HEK293T (cell line): ENCODE measurements around the gene TAF6.

ENCODE experiments used
- CTCF ChIA-PET: fragments of 350-600 bp; formaldehyde crosslinking; extraction: SDS; loops from one replicate; lab custom pipeline; 2021; ENCODE audit warnings: antibody characterized with exemption, inconsistent platforms; lab: Yijun Ruan, JAX
- POLR2A ChIA-PET: fragments of 350-600 bp; formaldehyde crosslinking; extraction: SDS; loops from one replicate; lab custom pipeline; 2020; ENCODE audit warnings: antibody characterized with exemption, inconsistent platforms; lab: Yijun Ruan, JAX
- DNase-seq: peaks from one replicate; pipeline ENCODE4 v3.0.0; 2012; ENCODE audit warnings: mixed read lengths; ENCODE audit errors: extremely low spot score
- ARNT ChIP-seq: fragments of 450-650 bp; IDR thresholded peaks from 2 replicates; pipeline ENCODE4 v1.6.1; 2017; ENCODE audit warnings: mild to moderate bottlenecking
- BHLHE40 ChIP-seq: fragments of 450-650 bp; IDR thresholded peaks from 2 replicates; pipeline ENCODE4 v1.6.1; 2016; ENCODE audit warnings: mild to moderate bottlenecking, moderate library complexity, borderline replicate concordance
- CTBP1 ChIP-seq: fragments of 450-650 bp; IDR thresholded peaks from 2 replicates; pipeline ENCODE4 v1.6.1; 2016; ENCODE audit warnings: borderline replicate concordance
- ELF4 ChIP-seq: fragments of 450-650 bp; IDR thresholded peaks from 2 replicates; pipeline ENCODE4 v1.6.1; 2017; ENCODE audit warnings: antibody characterized with exemption
- FOXA1 ChIP-seq: fragments of 450-650 bp; IDR thresholded peaks from 2 replicates; pipeline ENCODE4 v1.6.1; 2016; ENCODE audit warnings: mild to moderate bottlenecking
- FOXK2 ChIP-seq: fragments of 450-650 bp; IDR thresholded peaks from 2 replicates; pipeline ENCODE4 v1.6.1; 2016; ENCODE audit warnings: mild to moderate bottlenecking
- FOXM1 ChIP-seq: fragments of 450-650 bp; IDR thresholded peaks from 2 replicates; pipeline ENCODE4 v1.6.1; 2017; ENCODE audit warnings: mild to moderate bottlenecking, borderline replicate concordance
- HDGF ChIP-seq: fragments of 450-650 bp; IDR thresholded peaks from 2 replicates; pipeline ENCODE4 v1.6.1; 2017; ENCODE audit warnings: antibody characterized with exemption, borderline replicate concordance
- L3MBTL2 ChIP-seq: fragments of 450-650 bp; conservative IDR thresholded peaks from 2 replicates; pipeline ENCODE4 v1.6.1; 2016; ENCODE audit warnings: mild to moderate bottlenecking
- LEF1 ChIP-seq: fragments of 450-650 bp; IDR thresholded peaks from 2 replicates; pipeline ENCODE4 v1.6.1; 2017; ENCODE audit warnings: mild to moderate bottlenecking, borderline replicate concordance
- NFRKB ChIP-seq: fragments of 450-650 bp; IDR thresholded peaks from 2 replicates; pipeline ENCODE4 v1.6.1; 2016; ENCODE audit warnings: mild to moderate bottlenecking, moderate library complexity
- SP1 ChIP-seq: fragments of 450-650 bp; IDR thresholded peaks from 2 replicates; pipeline ENCODE4 v1.6.1; 2017
- SUZ12 ChIP-seq: fragments of 450-650 bp; IDR thresholded peaks from 2 replicates; pipeline ENCODE4 v1.6.1; 2016; ENCODE audit warnings: mild to moderate bottlenecking
- TARDBP ChIP-seq: fragments of 450-650 bp; IDR thresholded peaks from 2 replicates; pipeline ENCODE4 v1.6.1; 2016
- ZNF384 ChIP-seq: fragments of 450-650 bp; IDR thresholded peaks from 2 replicates; pipeline ENCODE4 v1.6.1; 2016
- TF ChIP-seq, protein P1 (sequence below): fragments of 450-650 bp; IDR thresholded peaks from 2 replicates; pipeline ENCODE4 v1.6.1; 2016

The TAF6 gene

DNA sequence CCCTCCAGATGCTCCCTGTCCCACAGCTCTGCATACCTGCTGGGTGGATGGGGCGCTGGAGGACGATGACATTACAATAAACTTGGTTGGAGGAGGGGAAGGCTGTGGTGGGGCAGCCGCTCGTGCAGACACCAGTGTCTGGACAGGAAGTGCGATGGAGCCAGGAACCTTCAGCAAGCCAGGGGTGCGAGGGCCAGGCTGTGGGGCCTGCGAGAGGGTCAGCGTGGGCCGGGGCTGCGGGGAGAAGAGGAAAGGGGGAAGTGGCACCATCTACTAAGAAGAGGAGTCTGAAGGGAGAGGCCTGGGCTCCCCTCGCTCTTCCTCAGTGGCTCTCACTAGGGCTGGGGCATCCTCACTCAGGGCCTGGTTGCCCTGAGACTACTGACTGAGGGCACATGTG is 11.3 kb downstream of the TAF6 start:
- CTCF ChIA-PET = no interaction called here
- POLR2A ChIA-PET = interaction anchor here (1.0 kb wide), 1 partner anchor 17 kb away, joined by 4 read pairs; no protein-coding TSS in a partner anchor

DNA sequence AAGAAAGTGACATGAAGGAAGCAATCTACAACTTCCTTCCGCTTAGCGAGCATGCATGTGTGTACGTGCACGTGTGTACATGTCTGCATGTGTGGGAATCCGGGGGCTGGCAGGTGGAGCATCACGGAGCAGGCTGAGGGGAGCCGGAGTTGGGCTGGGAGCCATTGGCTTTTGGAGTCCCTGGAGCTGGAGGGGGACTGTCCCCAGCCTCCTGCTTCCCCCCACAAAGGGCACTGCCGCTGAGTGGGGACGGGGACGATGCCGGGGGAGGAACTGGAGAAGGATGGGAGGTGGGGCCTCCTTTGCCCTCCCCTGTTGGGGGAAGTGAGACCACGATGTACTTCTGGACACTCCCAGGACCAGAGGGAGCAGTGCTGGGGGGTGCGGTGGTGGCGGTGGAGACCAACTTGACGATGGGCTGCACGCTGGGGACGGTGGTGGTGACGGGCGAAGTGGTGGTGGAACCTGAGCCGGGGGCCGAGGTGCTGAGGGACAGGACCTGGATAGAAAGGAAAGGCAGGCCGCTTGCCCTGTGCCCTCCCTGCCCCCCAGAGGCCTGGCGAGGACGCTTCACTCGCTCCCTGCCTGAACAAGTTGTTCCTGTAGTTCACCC is 11.9 kb downstream of the TAF6 start:
- ChIA-PET CTCF (no interaction called here), POLR2A (interaction anchor here (1.0 kb wide), 1 partner anchor 18 kb away, joined by 4 read pairs; no protein-coding TSS in a partner anchor)
- no peak for DNase-seq
- TF ChIP-seq FOXM1 = no peak
- no peak for TF ChIP-seq L3MBTL2
- no peak for TF ChIP-seq LEF1
- no peak for TF ChIP-seq BHLHE40
- TF ChIP-seq, protein P1, sequence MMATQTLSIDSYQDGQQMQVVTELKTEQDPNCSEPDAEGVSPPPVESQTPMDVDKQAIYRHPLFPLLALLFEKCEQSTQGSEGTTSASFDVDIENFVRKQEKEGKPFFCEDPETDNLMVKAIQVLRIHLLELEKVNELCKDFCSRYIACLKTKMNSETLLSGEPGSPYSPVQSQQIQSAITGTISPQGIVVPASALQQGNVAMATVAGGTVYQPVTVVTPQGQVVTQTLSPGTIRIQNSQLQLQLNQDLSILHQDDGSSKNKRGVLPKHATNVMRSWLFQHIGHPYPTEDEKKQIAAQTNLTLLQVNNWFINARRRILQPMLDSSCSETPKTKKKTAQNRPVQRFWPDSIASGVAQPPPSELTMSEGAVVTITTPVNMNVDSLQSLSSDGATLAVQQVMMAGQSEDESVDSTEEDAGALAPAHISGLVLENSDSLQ = no peak
- no peak for TF ChIP-seq CTBP1
- TF ChIP-seq NFRKB = no peak
- TF ChIP-seq SUZ12 = no peak

More for the DNA sequence above, 11.3 kb downstream of the TAF6 start:
- TF ChIP-seq LEF1 (no peak), L3MBTL2 (no peak), HDGF (no peak), SP1 (no peak), CTBP1 (no peak), SUZ12 (no peak), FOXM1 (no peak), TARDBP (no peak), BHLHE40 (no peak), ZNF384 (no peak), FOXK2 (no peak), NFRKB (no peak), FOXA1 (no peak), ARNT (no peak), ELF4 (no peak)
- TF ChIP-seq, protein P1 = no peak
- DNase-seq = no peak

DNA sequence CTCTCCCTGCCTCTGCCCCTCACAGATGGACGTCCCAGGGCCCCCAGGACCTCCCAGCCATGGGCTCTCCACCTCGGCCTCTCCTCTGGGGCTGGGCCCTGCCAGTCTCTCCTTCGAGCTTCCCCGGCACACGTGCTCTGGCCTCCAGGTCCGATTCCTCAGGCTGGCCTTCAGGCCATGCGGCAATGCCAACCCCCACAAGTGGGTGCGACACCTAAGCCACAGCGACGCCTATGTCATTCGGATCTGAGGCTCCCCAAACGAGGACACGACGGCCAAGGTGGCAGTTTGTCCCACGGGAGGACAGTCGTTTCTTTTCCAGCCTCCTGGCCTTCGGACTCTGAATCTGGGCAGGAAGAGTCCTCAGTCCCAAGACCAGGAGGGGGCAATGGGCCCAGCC is 12.5 kb downstream of the TAF6 start:
- TF ChIP-seq L3MBTL2 = no peak
- TF ChIP-seq ELF4 = no peak
- TF ChIP-seq SP1 = no peak
- no peak for TF ChIP-seq ZNF384
- no peak for TF ChIP-seq FOXK2
- no peak for TF ChIP-seq LEF1
- TF ChIP-seq BHLHE40 = no peak
- no peak for TF ChIP-seq FOXM1
- TF ChIP-seq, protein P1 = no peak
- no peak for TF ChIP-seq SUZ12
- TF ChIP-seq TARDBP = no peak
- no peak for TF ChIP-seq ARNT
- no peak for TF ChIP-seq HDGF
- no peak for TF ChIP-seq FOXA1
- TF ChIP-seq CTBP1 = no peak
- no peak for TF ChIP-seq NFRKB
- ChIA-PET POLR2A (interaction anchor here (0.8 to 1.1 kb wide), 3 partner anchors 12 to 18 kb away, joined by 3 to 4 read pairs (median 3); no protein-coding TSS in a partner anchor), CTCF (no interaction called here)
- no peak for DNase-seq

DNA sequence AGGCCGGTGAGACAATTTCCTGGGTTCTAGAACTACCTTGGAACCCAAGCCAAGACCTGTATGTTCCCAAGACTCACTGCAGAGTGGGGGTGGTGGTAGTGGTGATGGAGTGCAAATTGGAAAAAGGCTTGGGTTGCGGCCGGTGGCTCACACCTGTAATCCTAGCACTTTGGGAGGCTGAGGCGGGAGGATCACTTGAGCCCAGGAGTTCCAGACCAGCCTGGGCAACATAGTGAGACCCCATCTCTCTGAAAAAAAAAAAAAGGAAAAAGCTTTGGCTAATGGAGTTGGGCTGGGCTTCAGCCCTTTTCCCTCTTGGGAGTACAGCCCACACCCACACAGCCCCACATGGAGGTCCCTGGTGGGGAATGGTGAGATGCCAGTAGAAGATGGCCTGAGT is 13.6 kb downstream of the TAF6 start:
- CTCF ChIA-PET = interaction anchor here (0.9 kb wide), 1 partner anchor 9 kb away, joined by 3 read pairs; no protein-coding TSS in a partner anchor

DNA sequence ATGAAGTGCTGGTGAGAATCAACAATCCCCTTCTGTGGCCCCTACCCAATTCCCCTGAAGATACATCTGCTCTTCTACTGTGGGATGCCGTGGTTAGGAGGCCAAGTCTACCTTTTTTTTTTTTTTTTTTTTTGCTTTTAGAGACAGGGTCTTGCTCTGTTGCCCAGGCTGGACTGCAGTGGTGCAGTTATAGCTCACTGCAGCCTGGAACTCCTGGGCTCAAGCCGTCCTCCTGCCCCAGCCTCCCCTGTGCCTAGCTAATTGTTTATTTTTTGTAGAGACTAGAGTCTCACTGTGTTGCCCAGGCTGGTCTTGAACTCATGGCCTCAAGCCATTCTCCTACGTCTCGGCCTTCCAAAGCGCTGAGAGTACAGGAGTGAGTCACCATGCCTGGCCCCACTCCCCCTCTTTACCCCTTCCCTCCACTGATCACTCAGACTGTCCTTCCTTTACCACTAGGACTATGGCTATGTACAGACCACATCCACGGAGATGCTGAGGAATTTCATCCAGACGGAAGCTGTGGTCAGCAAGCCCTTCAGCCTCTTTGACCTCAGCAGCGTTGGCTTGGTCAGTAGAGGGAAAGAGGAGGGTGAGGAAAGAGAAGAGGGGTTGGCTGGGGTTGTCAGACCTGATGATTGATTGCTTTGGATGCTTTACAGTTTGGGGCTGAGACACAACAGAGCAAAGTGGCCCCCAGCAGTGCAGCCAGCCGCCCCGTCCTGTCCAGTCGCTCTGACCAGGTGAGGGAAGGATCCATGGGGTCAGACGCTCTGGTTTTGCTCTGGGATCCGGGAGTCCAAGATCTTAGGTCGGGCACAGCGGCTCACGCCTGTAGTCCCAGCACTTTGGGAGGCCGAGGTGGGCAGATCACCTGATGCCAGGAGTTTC is 16.0 kb downstream of the TAF6 start:
- POLR2A ChIA-PET = interaction anchor here (1.1 to 5.4 kb wide), 9 partner anchors 10 to 88 kb away, joined by 3 to 100 read pairs (median 38); partner anchors contain the start of genes CNPY4, COPS6, LAMTOR4 and MBLAC1
- no peak for DNase-seq
- TF ChIP-seq, protein P1 = peak; percentile 75
- TF ChIP-seq HDGF (no peak), L3MBTL2 (no peak), ZNF384 (0 out of 2 replicates have a peak, but pooled peaks have one; percentile 4)
- CTCF ChIA-PET = interaction anchor here (1.6 kb wide), 1 partner anchor 28 kb away, joined by 7 read pairs; no protein-coding TSS in a partner anchor

More for the DNA sequence above, 13.6 kb downstream of the TAF6 start:
- no peak for DNase-seq
- TF ChIP-seq FOXM1 = no peak
- TF ChIP-seq LEF1 = no peak
- POLR2A ChIA-PET = interaction anchor here (1.0 to 1.1 kb wide), 3 partner anchors 11 to 16 kb away, joined by 3 to 4 read pairs (median 3); no protein-coding TSS in a partner anchor
